ENCODE results near the gene KCNQ1.

The KCNQ1 gene

DNA sequence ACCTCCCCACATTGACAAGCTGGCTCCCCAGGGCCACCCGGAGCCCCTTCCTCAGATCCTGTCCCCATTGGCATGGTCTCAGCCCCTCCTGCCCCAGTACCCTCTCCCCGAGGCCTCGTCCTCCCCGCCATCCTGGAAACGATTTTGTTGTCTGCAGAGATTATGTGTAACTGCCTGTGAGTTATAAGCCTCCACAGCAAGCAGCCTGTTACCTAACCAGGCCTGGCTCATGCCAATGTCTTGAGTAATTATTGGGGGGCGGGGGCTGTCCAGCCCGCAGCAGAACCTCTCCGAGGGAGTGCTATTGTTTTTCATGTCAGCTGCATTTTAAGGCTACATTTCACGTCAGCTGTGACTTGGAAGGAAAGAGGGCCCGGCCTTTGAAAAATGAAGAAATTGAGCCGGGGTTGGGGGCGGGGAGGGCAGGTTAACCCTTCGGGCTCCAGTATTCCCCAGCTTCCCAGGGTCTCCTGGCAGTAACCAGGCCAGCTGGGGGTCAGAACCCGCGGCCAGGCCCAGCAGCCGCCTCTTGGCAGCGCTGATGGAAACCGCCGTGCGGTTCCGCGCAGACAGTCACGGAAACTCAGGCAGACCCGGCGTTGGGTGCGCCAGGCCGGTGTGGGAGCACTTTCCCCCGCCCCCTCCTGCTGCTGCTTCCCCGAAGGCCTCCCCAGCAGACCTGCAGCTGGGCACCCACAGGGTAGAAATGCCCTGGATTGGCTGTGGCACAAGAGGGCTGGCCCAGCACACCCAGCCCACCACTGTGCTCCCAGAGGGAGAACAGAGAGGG, 381.3 kb downstream of the KCNQ1 start:
- no peak for DNase-seq
- TF ChIP-seq POLR2A (IDR thresholded peaks at IDR 0.05; ENCODE audit: low read length), result no peak
- TF ChIP-seq GATA1 (IDR thresholded peaks at IDR 0.05; ENCODE audit: low read depth, low read length), result no peak

GRCh38 chr11:2826679-2827056, 381.9 kb downstream of the KCNQ1 start:
- TF ChIP-seq GATA1 (IDR thresholded peaks at IDR 0.05; ENCODE audit: low read depth, low read length) (no peak), POLR2A (IDR thresholded peaks at IDR 0.05; ENCODE audit: low read length) (peak; percentile 42)
- no peak for DNase-seq

GRCh38 chr11:2827256-2827655, 382.4 kb downstream of the KCNQ1 start:
- DNase-seq, result no peak
- TF ChIP-seq POLR2A (IDR thresholded peaks at IDR 0.05; ENCODE audit: low read length) (no peak), GATA1 (IDR thresholded peaks at IDR 0.05; ENCODE audit: low read depth, low read length) (no peak)

DNA sequence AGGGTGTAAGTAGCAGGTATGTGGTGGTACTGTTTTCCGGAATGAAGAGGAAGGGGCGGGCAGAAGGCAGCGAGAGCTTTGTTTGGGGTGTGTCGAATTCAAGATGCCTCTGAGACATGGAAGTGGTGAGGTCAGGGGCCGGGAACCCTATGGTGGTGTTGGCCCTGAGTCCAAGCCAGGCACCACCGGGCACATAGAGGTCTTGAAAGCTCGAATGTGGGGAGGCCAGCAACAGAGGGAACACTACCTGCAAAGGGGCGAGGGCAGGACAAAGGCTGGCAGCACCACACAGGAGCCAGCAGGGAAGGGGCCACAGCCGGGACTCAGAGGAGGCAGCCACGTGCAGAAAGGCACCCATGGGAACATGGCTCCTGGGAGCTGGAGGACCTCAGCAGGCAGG, 383.0 kb downstream of the KCNQ1 start:
- TF ChIP-seq GATA1 (IDR thresholded peaks at IDR 0.05; ENCODE audit: low read depth, low read length), result no peak
- no peak for TF ChIP-seq POLR2A (IDR thresholded peaks at IDR 0.05; ENCODE audit: low read length)

GRCh38 chr11:2828585-2829330, 383.9 kb downstream of the KCNQ1 start:
- no peak for TF ChIP-seq POLR2A (IDR thresholded peaks at IDR 0.05; ENCODE audit: low read length)
- no peak for TF ChIP-seq GATA1 (IDR thresholded peaks at IDR 0.05; ENCODE audit: low read depth, low read length)
- no peak for DNase-seq

More for the DNA sequence above, 383.0 kb downstream of the KCNQ1 start:
- no peak for DNase-seq

- no peak for DNase-seq
- TF ChIP-seq GATA1 (IDR thresholded peaks at IDR 0.05; ENCODE audit: low read depth, low read length) (no peak), POLR2A (IDR thresholded peaks at IDR 0.05; ENCODE audit: low read length) (no peak)
These were observed 385.4 kb downstream of the KCNQ1 start for GRCh38 chr11:2830030-2830812.

DNA sequence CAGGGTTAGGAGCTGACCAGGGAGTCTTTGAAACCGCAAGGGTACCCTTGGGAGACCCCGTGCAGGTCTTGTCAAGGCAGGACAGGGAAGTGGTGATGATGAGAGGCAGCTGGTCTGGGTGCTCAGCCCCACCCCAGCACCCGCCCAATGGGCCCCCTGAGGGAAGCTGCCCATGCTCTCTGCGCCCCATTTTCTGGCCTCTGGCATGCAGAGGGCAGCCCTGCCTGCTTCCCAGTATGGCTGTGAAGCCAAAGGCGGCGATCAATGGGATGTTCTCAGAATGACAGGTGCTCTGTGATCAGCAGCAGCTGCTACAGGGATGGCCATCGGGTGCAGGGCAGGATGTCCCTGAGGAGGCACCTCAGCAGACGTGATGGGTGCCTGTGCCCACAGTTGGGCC, 386.1 kb downstream of the KCNQ1 start:
- TF ChIP-seq GATA1 (IDR thresholded peaks at IDR 0.05; ENCODE audit: low read depth, low read length) (no peak), POLR2A (IDR thresholded peaks at IDR 0.05; ENCODE audit: low read length) (no peak)
- no peak for DNase-seq

GRCh38 chr11:2831781-2832532, 387.1 kb downstream of the KCNQ1 start:
- TF ChIP-seq POLR2A (IDR thresholded peaks at IDR 0.05; ENCODE audit: low read length), result no peak
- no peak for TF ChIP-seq GATA1 (IDR thresholded peaks at IDR 0.05; ENCODE audit: low read depth, low read length)
- DNase-seq, result no peak

- DNase-seq, result no peak
- TF ChIP-seq GATA1 (IDR thresholded peaks at IDR 0.05; ENCODE audit: low read depth, low read length) (no peak), POLR2A (IDR thresholded peaks at IDR 0.05; ENCODE audit: low read length) (no peak)
These were observed 387.8 kb downstream of the KCNQ1 start for GRCh38 chr11:2832533-2833020.

DNA sequence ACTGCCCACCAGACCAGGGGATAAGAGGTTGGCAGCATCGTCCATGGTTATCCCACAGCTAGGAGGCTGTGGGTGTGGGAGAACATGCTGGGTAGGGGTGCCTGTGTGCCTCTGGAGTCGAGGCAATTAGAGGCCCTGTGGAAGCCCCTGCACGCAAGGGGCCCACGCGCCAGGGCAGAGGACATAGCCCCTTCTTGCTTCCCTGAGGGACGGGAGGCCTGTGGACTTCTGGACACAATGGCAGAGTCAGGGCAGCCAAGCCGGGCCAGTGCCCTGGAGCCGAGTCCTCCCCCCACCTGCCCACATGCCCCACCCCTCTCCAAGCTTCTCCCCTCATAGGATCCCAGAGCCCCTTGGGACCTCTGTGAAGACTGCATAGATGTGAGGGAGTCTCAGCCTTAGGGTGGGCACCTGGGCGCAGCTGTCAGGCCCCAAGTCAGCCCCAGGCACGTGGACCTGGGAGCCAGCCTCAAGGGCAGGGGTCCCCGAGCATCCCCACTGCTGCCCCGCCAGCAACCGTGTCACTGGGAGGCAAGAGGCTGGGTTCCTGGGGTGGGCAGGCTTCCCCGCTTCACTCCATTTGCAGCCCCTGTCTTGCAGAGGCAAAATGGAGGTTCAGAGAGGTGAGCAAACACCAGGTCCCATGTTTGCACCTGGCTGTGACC, 388.4 kb downstream of the KCNQ1 start:
- TF ChIP-seq POLR2A (IDR thresholded peaks at IDR 0.05; ENCODE audit: low read length), result no peak
- TF ChIP-seq GATA1 (IDR thresholded peaks at IDR 0.05; ENCODE audit: low read depth, low read length), result no peak
- DNase-seq, result no peak

GRCh38 chr11:2833716-2834502, 389.1 kb downstream of the KCNQ1 start:
- TF ChIP-seq GATA1 (IDR thresholded peaks at IDR 0.05; ENCODE audit: low read depth, low read length) (no peak), POLR2A (IDR thresholded peaks at IDR 0.05; ENCODE audit: low read length) (no peak)
- DNase-seq, result no peak
